Parathyroid adenoma (tissue), 2 donors: Measurements from ENCODE around the gene TRMT61B.

Experiments
- H2AFZ ChIP-seq: fragments of 300-600 bp; sonication (generic); one replicate; pipeline ENCODE4 v1.7.0; 2017; ENCODE audit warnings: antibody characterized with exemption, mild to moderate bottlenecking
- H3K27ac ChIP-seq: fragments of 300-600 bp; sonication (generic); one replicate; pipeline ENCODE4 v1.7.0; 2017
- H3K27me3 ChIP-seq: fragments of 300-600 bp; sonication (generic); one replicate; pipeline ENCODE4 v1.7.0; 2017; ENCODE audit warnings: low read length; ENCODE audit not compliant: control insufficient read depth, insufficient read depth
- H3K36me3 ChIP-seq: fragments of 300-600 bp; sonication (generic); one replicate; pipeline ENCODE4 v1.7.0; 2017; ENCODE audit warnings: low read length; ENCODE audit not compliant: control insufficient read depth, insufficient read depth
- H3K4me1 ChIP-seq: fragments of 300-600 bp; sonication (generic); one replicate; pipeline ENCODE4 v1.7.0; 2017; ENCODE audit warnings: control low read depth
- H3K4me2 ChIP-seq: fragments of 300-600 bp; sonication (generic); one replicate; pipeline ENCODE4 v1.7.0; 2017; ENCODE audit warnings: low read length
- H3K4me3 ChIP-seq: fragments of 300-600 bp; sonication (generic); one replicate; pipeline ENCODE4 v1.7.0; 2017; ENCODE audit warnings: low read depth, low read length
- H3K79me2 ChIP-seq: fragments of 300-600 bp; sonication (generic); one replicate; pipeline ENCODE4 v1.7.0; 2017; ENCODE audit warnings: control low read depth
- H3K9ac ChIP-seq: fragments of 300-600 bp; sonication (generic); one replicate; pipeline ENCODE4 v1.7.0; 2017; ENCODE audit warnings: mild to moderate bottlenecking
- H3K9me3 ChIP-seq: fragments of 300-600 bp; sonication (generic); one replicate; pipeline ENCODE4 v1.7.0; 2017; ENCODE audit warnings: low read length; ENCODE audit not compliant: control insufficient read depth
- CTCF ChIP-seq: fragments of 300-600 bp; sonication (generic); IDR thresholded peaks from one replicate; pipeline ENCODE4 v1.7.0; 2017; ENCODE audit warnings: antibody characterized with exemption, mild to moderate bottlenecking
- donor health status: primary hyperparathyroidism.

TRMT61B gene

GRCh38 chr2:28906821-28907220, 36.7 kb upstream of the TRMT61B start:
- Histone ChIP-seq H3K36me3 (no peaks in the 10 kb centered on the region), H3K9me3 (no peaks in the 10 kb centered on the region), H3K4me2 (no peak overlapping the region), H3K4me1 (no peaks in the 10 kb centered on the region), H3K27me3 (no peaks in the 10 kb centered on the region), H3K4me3 (no peak overlapping the region), H3K9ac (no peak overlapping the region), H2AFZ (no peak overlapping the region), H3K27ac (no peak overlapping the region), H3K79me2 (peaks cover 29% of the 10 kb centered on the region)
- TF ChIP-seq CTCF, result no peak

GRCh38 chr2:28906376-28906775, 36.3 kb upstream of the TRMT61B start:
- H3K79me2 ChIP-seq, result peaks cover 29% of the 10 kb centered on the region
- no peaks in the 10 kb centered on the region for H3K36me3 ChIP-seq
- no peaks in the 10 kb centered on the region for H3K9me3 ChIP-seq
- no peak overlapping the region for H3K4me3 ChIP-seq
- TF ChIP-seq CTCF, result no peak
- no peaks in the 10 kb centered on the region for H3K27me3 ChIP-seq
- H3K4me2 ChIP-seq, result no peak overlapping the region
- no peak overlapping the region for H2AFZ ChIP-seq
- no peak overlapping the region for H3K27ac ChIP-seq
- H3K9ac ChIP-seq, result no peak overlapping the region
- H3K4me1 ChIP-seq, result no peaks in the 10 kb centered on the region

- TF ChIP-seq CTCF, result no peak
- Histone ChIP-seq H3K36me3 (no peaks in the 10 kb centered on the region), H3K4me1 (no peaks in the 10 kb centered on the region), H3K4me3 (no peak overlapping the region), H3K27me3 (no peaks in the 10 kb centered on the region), H3K9me3 (no peaks in the 10 kb centered on the region), H3K79me2 (peaks cover 29% of the 10 kb centered on the region), H3K9ac (no peak overlapping the region), H2AFZ (no peak overlapping the region), H3K27ac (no peak overlapping the region), H3K4me2 (no peak overlapping the region)
These were observed 35.4 kb upstream of the TRMT61B start for GRCh38 chr2:28905533-28905932.

DNA sequence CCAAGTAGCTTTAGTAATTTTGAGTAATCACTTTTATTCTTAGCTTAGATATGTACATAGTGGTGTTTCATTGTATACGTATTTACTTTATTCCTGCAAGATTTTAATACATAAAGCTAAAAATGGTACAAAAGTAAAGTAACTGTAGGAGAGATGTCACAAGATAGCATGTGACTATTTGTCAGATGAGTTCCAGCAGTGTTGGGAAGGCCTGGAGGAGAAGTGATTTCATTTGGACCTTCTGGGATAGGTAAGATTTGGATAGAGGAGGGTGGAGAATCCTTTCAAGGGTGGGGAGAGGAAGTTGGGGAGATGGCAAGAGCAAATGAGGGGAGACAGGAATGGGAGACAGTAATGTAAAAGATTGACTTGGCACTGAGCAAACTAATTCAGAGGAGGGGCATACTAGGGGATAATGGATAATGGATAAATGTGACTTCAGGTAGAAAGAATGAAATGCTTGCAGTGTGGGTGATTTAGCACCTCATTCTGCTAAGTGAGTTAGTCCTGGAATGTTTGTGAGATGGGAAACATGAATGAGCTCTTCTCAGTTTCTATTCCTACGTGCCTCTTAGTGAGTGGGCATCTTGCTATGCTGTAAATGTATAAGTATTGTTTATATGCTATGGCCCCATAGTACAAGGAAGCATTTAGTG, 34.8 kb upstream of the TRMT61B start:
- Histone ChIP-seq H3K36me3 (no peaks in the 10 kb centered on the region), H3K27me3 (no peaks in the 10 kb centered on the region), H3K27ac (no peak overlapping the region)

More for the DNA sequence above, 34.8 kb upstream of the TRMT61B start:
- Histone ChIP-seq H3K4me3 (no peak overlapping the region), H3K4me2 (no peak overlapping the region), H3K9ac (no peak overlapping the region), H3K9me3 (no peaks in the 10 kb centered on the region), H3K4me1 (no peaks in the 10 kb centered on the region), H2AFZ (no peak overlapping the region), H3K79me2 (peaks cover 27% of the 10 kb centered on the region)
- no peak for TF ChIP-seq CTCF
